ENCODE measurements around the gene ECHDC1.

- no peak for TF ChIP-seq PREB (CRISPR knock-in tag; IDR thresholded peaks at IDR 0.05; ENCODE audit: borderline replicate concordance)
- no peak for TF ChIP-seq FOXK1 (CRISPR knock-in tag; IDR thresholded peaks at IDR 0.05)
- TF ChIP-seq CTCF (IDR thresholded peaks at IDR 0.05): no peak
- no peak for TF ChIP-seq ZNF232 (CRISPR knock-in tag; IDR thresholded peaks at IDR 0.05)
- TF ChIP-seq ZNF121 (CRISPR knock-in tag; IDR thresholded peaks at IDR 0.05): no peak
- no peak for TF ChIP-seq NR3C1 (CRISPR knock-in tag; conservative IDR thresholded peaks at IDR 0.05; ENCODE audit: low read depth)
- no peak for TF ChIP-seq AFF4 (CRISPR knock-in tag; IDR thresholded peaks at IDR 0.05; ENCODE audit: borderline replicate concordance)
- no peak for TF ChIP-seq ZNF512 (CRISPR knock-in tag; IDR thresholded peaks at IDR 0.05; ENCODE audit: borderline replicate concordance)
Observed at GRCh38 chr6:127273499-127273898, 69.9 kb downstream of the ECHDC1 start.
